Stimulated activated CD4-positive, alpha-beta T cell treated with anti-CD3 and anti-CD28 coated beads, Interleukin-1b, Interleukin-23, amount 100 ng/mL, for 4 hours (primary cell): ENCODE data around the gene DAPK2.

Experiments
- DNase-seq, 2 donors: peaks; one replicate each; pipeline ENCODE4 v3.0.0-alpha.2; 2020; ENCODE audit warnings: low read depth in 2 of 2

The DAPK2 gene

GRCh38 chr15:64024172-64025050 lies 21.9 kb downstream of the DAPK2 start:
- no peak for DNase-seq

DNA sequence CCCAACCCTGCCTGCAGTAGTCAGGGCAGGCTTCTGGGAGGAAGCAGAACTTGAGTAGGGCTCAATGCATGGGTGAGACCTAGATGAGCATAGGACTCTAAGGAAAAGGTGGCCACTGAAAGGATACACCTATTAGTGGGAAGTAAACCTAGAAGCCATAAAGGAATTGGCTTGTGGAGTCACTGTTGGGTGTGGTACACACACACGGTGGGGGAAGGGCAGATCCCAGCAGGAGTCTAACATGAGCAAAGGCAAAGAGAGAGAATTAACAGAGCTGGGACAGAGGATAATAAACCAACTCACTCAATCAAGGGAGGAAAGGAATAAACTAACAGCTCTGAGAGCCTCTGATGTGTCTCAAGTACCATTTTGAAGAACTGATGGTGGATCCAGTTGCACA lies 23.1 kb downstream of the DAPK2 start:
- DNase-seq = no peak

DNA sequence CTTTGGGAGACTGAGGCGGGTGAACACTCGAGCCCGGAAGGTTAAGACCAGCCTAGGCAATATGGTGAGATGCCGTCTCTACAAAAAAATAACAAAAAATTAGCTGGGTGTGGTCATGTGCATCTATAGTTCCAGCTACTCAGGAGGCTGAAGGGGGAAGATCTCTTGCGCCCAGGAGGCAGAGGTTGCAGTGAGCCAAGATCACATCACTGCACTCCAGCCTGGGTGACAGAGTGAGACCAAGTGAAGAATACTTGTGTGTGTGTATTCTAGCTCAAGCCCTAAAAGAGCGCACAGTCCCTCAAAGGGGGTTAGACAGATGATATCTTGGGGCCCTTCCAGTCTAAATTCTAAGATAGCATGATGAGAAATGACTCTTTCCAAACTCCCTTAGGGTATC lies 23.7 kb downstream of the DAPK2 start:
- DNase-seq = no peak

- DNase-seq = no peak
Observed at GRCh38 chr15:64019764-64020163, 26.5 kb downstream of the DAPK2 start.

DNA sequence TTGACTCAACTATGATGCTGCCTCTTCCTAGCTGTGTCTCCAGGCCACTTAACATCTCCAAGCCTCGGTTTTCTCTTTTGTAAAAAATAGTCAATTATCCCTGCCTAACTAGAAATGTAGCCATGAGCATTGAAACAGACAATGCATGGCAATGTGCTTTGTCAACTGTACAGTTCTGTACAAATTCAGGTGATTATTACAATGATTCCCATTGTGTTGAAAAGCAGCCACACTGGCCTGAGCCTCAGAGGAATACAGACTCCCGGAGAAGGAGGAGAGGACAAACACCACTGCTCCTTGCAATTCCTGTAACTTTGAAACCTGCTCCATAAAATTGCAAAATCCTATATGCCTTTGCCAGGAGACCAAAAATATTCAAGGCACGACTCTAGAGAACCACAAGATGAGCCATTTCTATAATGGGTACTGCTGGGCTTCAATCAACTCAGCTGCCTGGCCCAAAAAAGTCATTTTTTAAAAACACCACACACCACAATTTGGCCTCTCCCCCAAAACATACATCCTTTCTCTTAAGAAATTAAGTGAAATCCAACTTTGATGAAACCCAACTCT lies 28.6 kb downstream of the DAPK2 start:
- DNase-seq = no peak

GRCh38 chr15:64017082-64017588 lies 29.1 kb downstream of the DAPK2 start:
- no peak for DNase-seq

GRCh38 chr15:64016257-64016656 lies 30.0 kb downstream of the DAPK2 start:
- DNase-seq = no peak

DNA sequence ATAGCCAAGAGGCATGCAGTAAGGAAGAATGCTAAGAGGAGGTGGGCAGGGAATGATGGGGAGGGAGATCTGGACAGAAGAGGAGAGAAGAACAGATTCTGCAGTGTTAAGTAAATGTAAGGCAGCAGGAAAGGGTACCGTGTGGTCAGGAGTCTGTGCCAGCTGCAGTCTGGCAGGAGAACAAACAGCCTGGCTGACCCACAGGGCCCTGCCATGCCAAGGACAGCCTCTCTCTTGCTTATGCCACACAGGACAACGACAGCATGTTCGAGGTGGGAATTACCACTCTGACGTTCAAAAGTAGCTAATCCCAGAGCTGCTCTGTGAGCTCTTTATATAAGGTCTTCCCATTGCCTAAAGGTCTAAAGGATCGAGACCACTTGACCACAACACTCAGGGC lies 31.3 kb downstream of the DAPK2 start:
- DNase-seq = no peak

DNA sequence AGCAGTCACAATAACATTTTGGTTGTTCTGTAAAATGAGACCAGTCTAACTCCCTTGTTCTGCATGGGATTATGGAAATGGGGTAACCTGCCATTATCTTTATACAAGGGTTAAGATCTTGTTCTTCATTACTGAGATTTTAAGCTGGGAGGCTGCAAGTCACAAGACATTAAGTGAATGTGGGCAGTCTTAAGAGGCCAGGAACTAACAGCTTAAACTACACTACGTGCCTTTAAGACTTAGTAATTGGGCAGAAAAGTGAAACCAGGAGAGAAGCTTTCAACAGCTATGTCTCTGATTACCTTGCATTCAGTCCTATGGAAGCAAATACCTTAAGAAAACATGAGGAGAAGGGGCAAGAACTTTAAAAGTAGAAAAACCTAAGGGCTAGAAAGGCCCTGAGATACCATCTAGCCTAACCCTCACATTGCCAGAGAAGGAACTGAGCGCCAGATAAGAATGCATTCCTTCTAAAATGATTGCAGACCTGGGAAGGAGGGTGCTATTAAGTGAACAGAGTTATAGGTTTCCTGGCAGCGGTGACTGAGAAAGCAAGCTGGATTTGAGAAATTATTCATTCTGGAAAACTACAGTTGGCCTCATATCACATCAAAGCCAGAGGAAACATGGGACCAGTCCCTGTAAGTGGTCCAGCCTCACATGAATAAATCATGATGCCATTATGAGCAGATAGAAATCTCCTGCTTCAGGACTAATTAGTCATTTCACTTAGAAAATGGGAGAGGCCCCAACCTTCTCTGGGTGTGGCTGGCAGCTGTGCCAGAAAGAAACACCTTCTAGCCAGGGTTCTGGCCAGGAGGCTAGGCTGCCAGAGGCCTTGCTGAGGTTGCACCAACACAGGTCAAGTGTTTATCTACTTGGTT lies 32.9 kb downstream of the DAPK2 start:
- no peak for DNase-seq

DNA sequence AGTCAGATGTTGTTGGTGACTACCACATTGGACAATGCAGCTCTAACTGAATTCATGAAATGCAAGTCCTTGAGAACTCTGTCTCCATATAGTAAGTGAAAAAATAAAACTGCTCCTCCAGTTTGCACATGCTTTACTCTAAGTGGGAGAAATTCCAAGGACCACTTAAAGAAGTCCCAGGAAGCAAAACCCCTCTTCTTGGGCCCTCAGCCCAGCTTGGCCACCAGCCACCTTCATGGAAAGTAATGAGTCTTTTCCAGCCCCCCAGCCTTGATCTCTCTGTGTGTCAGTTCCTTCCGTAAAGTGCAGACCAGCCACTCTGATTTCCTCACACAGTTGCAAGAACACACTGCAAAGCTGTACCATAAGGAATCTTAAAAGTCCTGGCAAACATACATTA lies 34.5 kb downstream of the DAPK2 start:
- no peak for DNase-seq

DNA sequence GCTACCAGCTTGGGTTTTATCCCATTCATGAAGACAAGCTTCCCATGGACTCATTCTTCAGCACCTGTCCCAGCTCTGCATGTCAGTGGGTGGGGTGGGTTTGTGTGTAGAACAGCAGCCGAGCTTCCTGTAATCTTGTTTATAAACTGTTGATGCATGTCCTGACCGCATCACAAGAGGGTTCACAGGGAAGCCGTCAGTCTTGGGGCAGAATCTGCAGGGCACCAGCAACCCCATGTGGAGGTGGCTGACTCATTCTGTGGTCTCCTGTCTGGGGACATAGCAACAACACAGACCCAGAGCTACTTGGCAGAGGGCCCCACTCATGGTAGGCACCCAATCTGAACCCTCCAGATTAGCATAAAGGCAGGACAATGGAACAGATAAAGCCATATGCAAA lies 35.6 kb downstream of the DAPK2 start:
- DNase-seq = peak; percentile 29 to 61

GRCh38 chr15:64009798-64010261 lies 36.5 kb downstream of the DAPK2 start:
- peak; percentile 3 to 11 for DNase-seq

DNA sequence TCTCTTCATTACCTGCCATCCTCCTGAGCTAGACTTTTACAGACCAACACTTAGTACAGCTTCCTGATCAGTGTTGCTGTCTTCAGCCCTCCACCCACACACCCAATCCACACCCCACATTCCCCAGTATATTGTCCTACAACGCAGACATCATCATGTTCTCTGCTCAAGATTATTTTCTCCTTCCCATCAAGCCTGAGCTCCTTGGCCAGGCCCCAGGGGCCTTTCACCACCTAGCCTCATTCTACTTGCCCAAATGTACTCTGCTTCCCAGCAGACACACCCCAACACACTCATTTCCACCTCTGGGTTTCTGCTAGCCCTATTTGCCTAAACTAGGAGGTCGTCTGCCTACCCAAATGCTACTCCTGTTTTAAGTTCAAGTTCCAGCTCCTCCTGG lies 37.0 kb downstream of the DAPK2 start:
- no peak for DNase-seq

DNA sequence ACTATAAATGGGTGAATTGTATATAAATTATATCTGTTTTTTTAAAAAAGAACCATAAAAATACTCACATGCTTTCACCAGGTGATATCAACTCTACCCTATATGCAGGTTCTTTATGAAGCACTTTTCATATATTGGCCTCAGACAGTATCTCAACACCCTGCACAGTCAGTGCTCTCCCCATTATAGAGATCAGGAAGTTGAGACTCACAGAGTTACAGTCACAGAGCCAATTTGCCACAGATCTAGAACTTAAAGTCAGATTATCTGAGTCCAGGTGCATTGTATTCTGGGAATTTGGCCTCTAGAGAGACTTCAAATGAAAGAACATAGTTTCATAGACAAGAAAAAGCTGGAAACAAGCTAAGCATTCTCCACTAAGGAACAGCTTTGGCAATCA lies 38.1 kb downstream of the DAPK2 start:
- no peak for DNase-seq

DNA sequence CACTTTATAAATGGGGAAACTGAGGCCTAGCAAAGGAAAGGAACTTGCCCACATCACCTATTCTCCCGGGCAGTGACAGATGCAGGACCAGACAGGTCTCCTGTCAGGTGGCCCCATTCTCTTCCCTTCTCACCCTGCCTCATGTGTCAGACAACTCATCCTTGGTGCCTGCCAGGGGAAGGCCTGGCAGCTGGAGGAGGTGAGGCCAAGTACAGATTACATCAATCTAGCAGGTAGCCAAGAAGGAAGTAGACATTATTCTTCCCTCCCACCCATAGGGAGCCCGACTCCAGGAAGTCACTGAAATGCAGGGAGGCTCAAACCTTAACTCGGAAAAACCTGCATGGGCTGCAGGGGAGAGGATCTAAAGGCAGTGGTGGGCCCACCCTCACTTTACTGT lies 39.6 kb downstream of the DAPK2 start:
- no peak for DNase-seq

- DNase-seq = no peak
Observed at GRCh38 chr15:64004587-64004986, 41.7 kb downstream of the DAPK2 start.

DNA sequence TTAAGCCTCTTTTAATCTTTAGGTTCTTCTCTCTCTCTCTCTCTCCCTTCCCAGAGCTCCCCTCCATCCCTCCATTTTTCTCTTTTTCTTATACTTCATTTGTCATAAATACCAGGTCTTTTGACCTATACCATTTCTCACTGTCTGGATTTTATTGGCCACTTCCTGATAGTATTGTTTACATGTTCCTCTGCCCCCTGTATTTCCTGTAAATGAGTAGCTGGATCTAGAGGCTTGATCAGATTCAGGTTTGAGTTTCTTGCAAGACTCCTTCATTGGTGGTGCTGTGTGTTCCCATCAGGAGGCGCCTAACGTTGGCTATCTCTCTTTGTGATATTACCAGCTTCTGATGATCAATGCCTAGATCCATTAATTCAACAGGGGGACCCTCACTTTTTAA lies 42.2 kb downstream of the DAPK2 start:
- no peak for DNase-seq

DNA sequence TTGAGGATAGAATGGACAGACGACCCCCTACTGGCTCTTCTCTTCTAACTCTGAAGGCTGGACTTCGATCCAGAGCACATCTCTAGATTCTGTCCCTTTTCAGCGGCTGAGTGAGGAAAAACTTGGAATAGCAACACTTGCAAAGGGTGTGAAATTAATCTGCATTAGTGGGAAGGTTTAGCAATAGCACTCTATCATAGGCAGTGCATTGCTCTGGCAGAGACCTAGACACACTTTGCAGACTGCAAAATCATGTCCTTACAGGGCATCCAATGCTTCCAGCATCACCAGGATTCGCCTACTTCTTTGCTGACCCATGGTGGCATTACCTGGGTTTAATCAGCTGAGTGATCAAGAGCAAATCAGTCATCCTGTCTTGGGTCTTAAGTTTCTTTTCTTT lies 43.1 kb downstream of the DAPK2 start:
- no peak for DNase-seq

- DNase-seq = no peak
Observed at GRCh38 chr15:64001148-64001547, 45.1 kb downstream of the DAPK2 start.

DNA sequence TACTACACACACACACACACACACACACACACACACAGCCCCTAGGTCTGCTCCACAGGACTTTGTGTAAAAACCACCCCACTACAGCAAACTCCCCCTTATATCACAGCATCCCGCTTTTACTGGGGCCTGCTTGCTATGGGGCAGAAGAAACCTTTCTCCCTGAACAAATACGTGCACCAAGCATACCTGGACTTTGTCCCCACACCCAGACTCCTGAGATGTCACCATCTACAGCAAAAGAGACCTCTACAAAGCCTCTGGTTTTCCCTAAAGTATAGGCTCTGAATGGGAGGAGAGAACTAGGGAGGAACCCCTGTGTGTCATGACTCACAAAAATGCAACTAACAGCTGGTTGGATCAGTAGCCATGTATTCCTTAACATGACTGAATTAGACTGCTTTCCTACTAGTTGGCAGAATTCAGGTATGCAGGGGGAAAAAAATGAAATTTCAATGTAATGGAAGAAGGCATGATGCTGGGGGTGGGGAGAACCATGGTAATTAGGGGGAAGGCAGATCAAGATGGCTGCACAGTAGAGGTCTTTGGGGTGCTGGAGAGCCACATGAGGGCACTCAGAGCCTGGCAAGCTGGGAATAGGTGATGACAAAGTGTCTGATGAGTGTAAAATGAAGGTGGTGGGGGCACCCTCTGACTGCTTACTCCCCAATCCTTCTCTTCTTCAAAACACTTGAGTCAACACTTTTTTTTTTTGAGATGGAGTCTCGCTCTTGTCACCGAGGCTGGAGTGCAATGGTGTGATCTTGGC lies 45.9 kb downstream of the DAPK2 start:
- DNase-seq = no peak

GRCh38 chr15:63999177-63999576 lies 47.1 kb downstream of the DAPK2 start:
- no peak for DNase-seq
